NT2/D1 (cell line): ENCODE results near the gene DSCAML1.

Experiments
- DNase-seq: peaks from one replicate; pipeline ENCODE4 v3.0.0-alpha.2; 2011; ENCODE audit warnings: low read depth, low spot score
- H3K27me3 ChIP-seq: 2 replicates; pipeline ENCODE4 v1.6.0; 2011; ENCODE audit warnings: mild to moderate bottlenecking; ENCODE audit not compliant: insufficient read length, insufficient read depth
- H3K36me3 ChIP-seq: 2 replicates; pipeline ENCODE4 v1.6.1; 2011; ENCODE audit warnings: mild to moderate bottlenecking, low read length, mixed read lengths; ENCODE audit not compliant: insufficient read depth, insufficient read length
- H3K4me1 ChIP-seq: 2 replicates; pipeline ENCODE4 v1.5.1; 2011; ENCODE audit not compliant: insufficient read depth, insufficient read length
- H3K4me3 ChIP-seq: 2 replicates; pipeline ENCODE4 v1.5.1; 2011; ENCODE audit warnings: low read depth; ENCODE audit not compliant: insufficient read length
- H3K9ac ChIP-seq: 2 replicates; pipeline ENCODE4 v1.6.0; 2011; ENCODE audit warnings: low read depth; ENCODE audit not compliant: insufficient read length
- H3K9me3 ChIP-seq: 2 replicates; pipeline ENCODE4 v1.5.1; 2011; ENCODE audit warnings: mild to moderate bottlenecking, low read length; ENCODE audit not compliant: insufficient read depth
- SUZ12 ChIP-seq: IDR thresholded peaks from 2 replicates; pipeline ENCODE4 v1.6.1; 2011; ENCODE audit not compliant: insufficient read length, insufficient read depth; ENCODE audit errors: extremely low read depth
- YY1 ChIP-seq: IDR thresholded peaks from 2 replicates; pipeline ENCODE4 v1.6.1; 2011; ENCODE audit not compliant: insufficient read length, insufficient read depth
- ZNF274 ChIP-seq: IDR thresholded peaks from 2 replicates; pipeline ENCODE4 v1.6.1; 2011; ENCODE audit warnings: mild to moderate bottlenecking, low read depth, low read length

DSCAML1 gene

DNA sequence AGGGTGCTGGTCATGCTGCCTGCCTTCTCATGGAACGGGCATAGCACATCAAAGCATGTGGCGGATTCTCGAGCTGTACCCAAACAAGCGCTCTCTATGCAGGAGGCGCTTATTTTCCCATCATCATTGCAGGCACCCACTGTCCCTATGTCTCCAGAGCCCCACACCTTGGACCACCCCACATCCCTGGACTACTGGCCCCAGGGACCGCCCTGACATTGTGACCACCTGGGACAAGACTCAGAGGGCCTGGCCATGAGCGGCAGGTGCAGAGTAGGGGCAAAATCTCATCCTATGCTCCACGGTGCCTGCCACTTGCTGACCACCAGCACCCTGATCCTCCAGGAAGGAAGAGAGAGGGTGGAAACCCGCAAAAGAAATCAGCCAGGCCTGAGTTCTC is 170.4 kb downstream of the DSCAML1 start:
- H3K27me3 ChIP-seq, result peaks cover 4% of the 10 kb centered on the region

DNA sequence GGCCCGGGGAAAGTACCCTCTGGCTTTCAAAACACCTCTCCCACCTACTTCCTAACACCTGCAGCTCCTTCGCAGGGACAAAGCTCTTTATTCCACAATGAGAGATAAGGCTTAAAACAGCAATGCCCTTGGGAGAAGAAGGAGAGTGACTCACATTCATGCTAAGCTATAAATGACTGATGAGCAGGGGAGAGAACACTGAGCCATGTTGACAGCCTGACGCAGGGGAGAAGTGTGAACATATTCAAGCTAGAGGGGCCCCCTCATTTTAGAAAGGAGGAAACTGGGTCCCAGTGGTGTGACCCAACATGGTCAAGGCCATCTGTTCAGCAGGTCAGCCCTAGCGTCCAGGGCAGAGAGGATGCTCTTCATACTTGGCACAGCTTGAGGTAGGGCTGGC is 171.8 kb downstream of the DSCAML1 start:
- Histone ChIP-seq H3K4me3 (no peak overlapping the region), H3K9ac (no peak overlapping the region), H3K4me1 (peaks cover 2% of the 10 kb centered on the region), H3K9me3 (peaks cover 20% of the 10 kb centered on the region), H3K27me3 (peaks cover 4% of the 10 kb centered on the region), H3K36me3 (no peaks in the 10 kb centered on the region)
- DNase-seq, result no peak
- TF ChIP-seq YY1 (no peak), ZNF274 (no peak), SUZ12 (no peak)

More for the DNA sequence above, 170.4 kb downstream of the DSCAML1 start:
- no peak for DNase-seq
- H3K9me3 ChIP-seq, result peaks cover 11% of the 10 kb centered on the region
- H3K9ac ChIP-seq, result no peak overlapping the region
- H3K36me3 ChIP-seq, result no peaks in the 10 kb centered on the region
- H3K4me1 ChIP-seq, result peaks cover 2% of the 10 kb centered on the region
- H3K4me3 ChIP-seq, result no peak overlapping the region
- TF ChIP-seq ZNF274 (no peak), YY1 (no peak), SUZ12 (no peak)

DNA sequence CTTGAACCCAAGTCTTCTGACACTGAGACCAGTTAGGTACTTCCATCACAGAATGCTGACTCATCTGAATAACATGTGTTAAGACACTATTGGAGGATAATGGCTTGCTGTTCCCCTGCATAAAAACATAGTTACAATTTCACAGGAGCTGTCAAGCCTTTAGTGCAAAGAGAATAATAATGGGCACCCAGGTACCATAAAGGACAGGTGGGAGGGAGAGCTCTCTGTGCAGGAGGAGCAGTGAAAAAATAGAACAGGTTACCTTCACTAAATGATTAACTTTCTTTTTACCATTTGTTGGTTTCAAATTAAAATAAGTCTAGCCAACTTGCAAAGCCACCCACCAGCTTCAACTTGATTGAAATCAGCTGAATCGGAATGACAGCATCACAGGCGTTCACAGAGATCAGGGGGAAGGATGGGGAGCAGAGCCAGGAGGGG is 173.2 kb downstream of the DSCAML1 start:
- Histone ChIP-seq H3K9me3 (peaks cover 20% of the 10 kb centered on the region), H3K9ac (no peak overlapping the region), H3K36me3 (no peaks in the 10 kb centered on the region), H3K4me3 (no peak overlapping the region), H3K4me1 (peaks cover 2% of the 10 kb centered on the region), H3K27me3 (no peaks in the 10 kb centered on the region)
- TF ChIP-seq ZNF274, result no peak
- no peak for TF ChIP-seq YY1
- TF ChIP-seq SUZ12, result no peak
- no peak for DNase-seq

DNA sequence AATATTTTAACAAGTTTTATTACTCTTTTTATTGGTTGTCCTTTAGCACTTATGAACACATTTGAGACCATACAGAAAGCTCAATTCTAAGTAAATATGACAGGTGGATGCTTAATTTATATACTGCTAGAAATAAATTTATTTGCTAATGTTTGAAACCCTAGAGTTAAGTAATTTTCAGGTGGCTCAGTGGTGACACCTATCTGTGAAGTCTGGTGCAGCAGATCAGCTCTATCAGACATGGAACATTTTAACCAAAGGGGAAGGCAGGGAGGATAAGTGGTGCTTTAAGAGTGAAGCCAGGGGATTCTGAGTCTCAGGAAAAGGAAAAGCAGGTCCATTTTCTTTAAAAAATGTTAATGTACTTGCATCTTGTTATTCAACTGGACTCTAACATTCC is 175.8 kb downstream of the DSCAML1 start:
- Histone ChIP-seq H3K4me1 (peaks cover 2% of the 10 kb centered on the region), H3K36me3 (no peaks in the 10 kb centered on the region), H3K9me3 (peaks cover 20% of the 10 kb centered on the region), H3K4me3 (no peak overlapping the region), H3K27me3 (no peaks in the 10 kb centered on the region), H3K9ac (no peak overlapping the region)
- no peak for DNase-seq
- no peak for TF ChIP-seq ZNF274

DNA sequence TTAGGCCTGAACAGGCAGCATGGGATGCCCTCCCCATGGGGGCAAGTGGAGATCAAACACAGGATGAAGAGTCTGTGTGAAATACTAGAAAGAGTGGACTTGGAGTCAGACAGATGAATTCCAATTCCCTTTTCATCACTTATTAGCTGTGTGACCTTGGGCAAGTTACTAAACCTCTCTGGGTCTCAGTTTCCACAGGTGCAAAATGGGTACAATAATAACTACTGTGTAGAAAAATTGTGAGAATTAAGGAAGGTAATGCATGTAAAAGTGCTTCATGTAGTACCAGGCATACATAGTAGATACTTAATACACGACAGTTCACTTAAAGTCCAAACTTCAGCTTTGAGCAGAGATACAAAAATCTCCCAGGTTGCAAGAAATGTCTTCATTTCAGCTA is 176.4 kb downstream of the DSCAML1 start:
- Histone ChIP-seq H3K9ac (no peak overlapping the region), H3K27me3 (no peaks in the 10 kb centered on the region), H3K4me3 (no peak overlapping the region), H3K36me3 (no peaks in the 10 kb centered on the region), H3K9me3 (peaks cover 20% of the 10 kb centered on the region), H3K4me1 (peaks cover 3% of the 10 kb centered on the region)
- no peak for TF ChIP-seq YY1
- no peak for TF ChIP-seq SUZ12
- no peak for TF ChIP-seq ZNF274
- DNase-seq, result no peak

DNA sequence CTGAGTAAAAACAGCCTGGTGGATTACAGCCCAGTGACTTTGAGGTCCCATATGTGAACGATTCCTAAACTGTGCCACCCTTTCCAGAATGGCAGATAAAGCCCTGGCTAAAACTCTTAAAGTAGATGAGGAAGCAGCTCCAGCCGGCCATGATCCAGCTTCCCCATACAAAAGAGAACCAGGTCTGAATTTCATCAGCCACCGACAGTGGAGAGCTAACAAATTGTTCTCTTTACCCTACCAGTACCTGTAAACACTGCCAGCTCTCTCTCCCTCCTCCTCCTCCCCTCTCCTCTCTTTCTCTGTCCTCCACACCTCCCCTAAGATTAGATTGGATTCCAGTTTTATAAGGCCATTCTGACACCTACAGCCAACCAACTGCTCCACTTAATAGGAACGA is 176.9 kb downstream of the DSCAML1 start:
- DNase-seq, result no peak
- peaks cover 9% of the 10 kb centered on the region for H3K4me1 ChIP-seq
- H3K4me3 ChIP-seq, result no peak overlapping the region
- peaks cover 20% of the 10 kb centered on the region for H3K9me3 ChIP-seq
- no peak overlapping the region for H3K9ac ChIP-seq
- TF ChIP-seq YY1 (no peak), SUZ12 (no peak), ZNF274 (no peak)
- H3K36me3 ChIP-seq, result no peaks in the 10 kb centered on the region
- no peaks in the 10 kb centered on the region for H3K27me3 ChIP-seq

DNA sequence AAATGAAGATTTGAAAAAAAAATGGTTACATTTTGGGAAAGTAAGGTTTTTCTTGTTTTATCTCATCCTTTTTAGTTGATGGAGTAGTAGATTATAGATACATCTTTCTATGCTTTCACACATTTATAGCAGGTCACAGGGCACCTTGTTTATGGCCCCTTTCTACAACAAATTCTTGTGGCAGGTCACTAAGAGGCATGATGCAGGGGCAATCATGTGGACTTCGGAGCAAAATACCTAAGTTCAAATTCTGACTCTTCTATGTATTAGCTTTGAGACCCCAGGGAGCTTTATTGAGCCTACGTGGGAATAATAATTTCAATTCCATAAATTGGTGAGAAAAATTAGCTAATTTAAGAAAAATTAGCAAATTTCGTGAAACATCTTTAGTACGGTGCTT is 177.4 kb downstream of the DSCAML1 start:
- peaks cover 12% of the 10 kb centered on the region for H3K4me1 ChIP-seq
- no peak for DNase-seq
- H3K36me3 ChIP-seq, result no peaks in the 10 kb centered on the region
- no peak overlapping the region for H3K4me3 ChIP-seq
- no peak overlapping the region for H3K9ac ChIP-seq
- H3K9me3 ChIP-seq, result peaks cover 20% of the 10 kb centered on the region
- no peaks in the 10 kb centered on the region for H3K27me3 ChIP-seq
- no peak for TF ChIP-seq SUZ12

DNA sequence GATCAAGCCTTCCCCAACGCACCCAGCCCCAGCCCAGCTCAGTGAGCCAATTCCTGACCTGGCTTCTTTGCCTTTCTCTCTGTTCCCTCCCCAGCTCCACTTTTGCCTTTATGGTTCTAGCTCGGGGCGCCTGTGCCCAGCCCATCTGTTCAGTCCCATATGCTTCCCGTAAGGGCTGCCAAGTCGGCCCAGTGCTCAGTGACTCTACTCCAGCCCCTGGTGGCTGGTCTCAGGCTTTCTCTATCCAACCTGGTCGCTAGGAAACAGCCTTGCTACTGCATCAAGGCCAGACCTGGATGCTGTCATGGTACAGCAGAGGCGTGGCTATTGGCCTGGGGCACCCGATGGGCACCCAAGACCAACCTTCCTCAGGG is 178.0 kb downstream of the DSCAML1 start:
- H3K27me3 ChIP-seq, result no peaks in the 10 kb centered on the region
- TF ChIP-seq YY1 (no peak), SUZ12 (no peak), ZNF274 (no peak)
- H3K9me3 ChIP-seq, result peaks cover 20% of the 10 kb centered on the region
- H3K4me3 ChIP-seq, result no peak overlapping the region
- H3K4me1 ChIP-seq, result peaks cover 10% of the 10 kb centered on the region
- no peak for DNase-seq
- H3K9ac ChIP-seq, result no peak overlapping the region
- no peaks in the 10 kb centered on the region for H3K36me3 ChIP-seq
